Measurements from ENCODE around the gene CEP104. TPM values are rescaled to one million over a fixed set of nuclear protein-coding genes. Genes with fewer than 3 reads are reported as not detected.

The CEP104 gene
- total RNA-seq, 1 experiment from 2014 or later, result 50.8 TPM

GRCh38 chr1:3790952-3791351, 66.1 kb downstream of the CEP104 start:
- H3K36me3 ChIP-seq (ENCODE audit: insufficient read depth, low read length, poor library complexity, severe bottlenecking), result peaks cover 13% of the 10 kb centered on the region
- intact Hi-C loops (cut with micrococcal nuclease; ENCODE audit: unreplicated experiment), result no loop called here
- no peak overlapping the region for H3K4me3 ChIP-seq (ENCODE audit: low read depth, low read length, poor library complexity, severe bottlenecking)
- no peaks in the 10 kb centered on the region for H3K9me3 ChIP-seq (ENCODE audit: low read depth, low read length, poor library complexity, severe bottlenecking)
- no peak overlapping the region for H3K27ac ChIP-seq (ENCODE audit: low read depth, low read length, poor library complexity, severe bottlenecking)
- H3K4me1 ChIP-seq (ENCODE audit: insufficient read depth, low read length, poor library complexity, severe bottlenecking), result peaks cover 16% of the 10 kb centered on the region
- TF ChIP-seq EZH2 (IDR thresholded peaks at IDR 0.05; ENCODE audit: borderline replicate concordance, low read depth, low read length, poor library complexity, severe bottlenecking) (no peak), CTCF (conservative IDR thresholded peaks at IDR 0.05; ENCODE audit: low read depth, low read length) (no peak)
- DNase-seq (ENCODE audit: low spot score), result no peak
- no TSS peak for BruUV-seq (replicated peaks)
- POLR2A ChIA-PET (ENCODE audit: low non-redundant PET), result no interaction called here
- H3K27me3 ChIP-seq (replicated peaks; ENCODE audit: insufficient read depth, low read depth, low read length, poor library complexity), result no peaks in the 10 kb centered on the region
- CTCF ChIA-PET, result interaction anchor here (0.6 kb wide), 1 partner anchor 109 kb away, joined by 4 read pairs; the partner anchor contains the start of gene C1orf174

DNA sequence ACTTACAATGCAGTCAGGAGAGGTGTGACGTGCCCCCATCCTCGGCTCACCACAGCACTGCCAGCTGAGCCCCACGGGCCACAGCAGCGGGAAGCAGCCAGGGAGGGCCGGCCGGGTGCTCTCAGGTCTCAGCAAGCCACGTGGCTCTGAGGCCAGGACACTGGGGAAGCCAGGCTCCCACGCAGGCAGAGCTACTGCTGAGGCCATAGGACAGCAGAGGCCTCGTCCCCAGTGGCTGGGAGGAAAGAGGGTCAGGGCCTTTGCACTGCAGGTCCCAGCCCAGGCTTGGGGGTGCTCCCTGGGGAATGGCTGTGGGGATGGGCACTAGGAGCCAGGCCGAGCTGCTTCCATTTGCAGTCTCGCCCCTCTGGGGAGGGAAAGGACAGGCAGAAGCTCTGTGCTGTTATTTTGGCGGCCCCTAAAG, 66.5 kb downstream of the CEP104 start:
- Histone ChIP-seq H3K4me1 (ENCODE audit: insufficient read depth, low read length, poor library complexity, severe bottlenecking) (peaks cover 16% of the 10 kb centered on the region), H3K4me3 (ENCODE audit: low read depth, low read length, poor library complexity, severe bottlenecking) (no peak overlapping the region), H3K27ac (ENCODE audit: low read depth, low read length, poor library complexity, severe bottlenecking) (no peak overlapping the region), H3K9me3 (ENCODE audit: low read depth, low read length, poor library complexity, severe bottlenecking) (no peaks in the 10 kb centered on the region), H3K36me3 (ENCODE audit: insufficient read depth, low read length, poor library complexity, severe bottlenecking) (peaks cover 13% of the 10 kb centered on the region), H3K27me3 (replicated peaks; ENCODE audit: insufficient read depth, low read depth, low read length, poor library complexity) (no peaks in the 10 kb centered on the region)
- POLR2A ChIA-PET (ENCODE audit: low non-redundant PET), result no interaction called here
- CTCF ChIA-PET, result no interaction called here
- intact Hi-C loops (cut with micrococcal nuclease; ENCODE audit: unreplicated experiment), result no loop called here
- TF ChIP-seq EZH2 (IDR thresholded peaks at IDR 0.05; ENCODE audit: borderline replicate concordance, low read depth, low read length, poor library complexity, severe bottlenecking), result no peak
- TF ChIP-seq CTCF (conservative IDR thresholded peaks at IDR 0.05; ENCODE audit: low read depth, low read length), result no peak
- DNase-seq (ENCODE audit: low spot score), result no peak
- no TSS peak for BruUV-seq (replicated peaks)

GRCh38 chr1:3789421-3790300, 67.3 kb downstream of the CEP104 start:
- BruUV-seq (replicated peaks), result no TSS peak
- no peak overlapping the region for H3K4me3 ChIP-seq (ENCODE audit: low read depth, low read length, poor library complexity, severe bottlenecking)
- H3K4me1 ChIP-seq (ENCODE audit: insufficient read depth, low read length, poor library complexity, severe bottlenecking), result peaks cover 10% of the 10 kb centered on the region
- peaks cover 17% of the 10 kb centered on the region for H3K36me3 ChIP-seq (ENCODE audit: insufficient read depth, low read length, poor library complexity, severe bottlenecking)
- DNase-seq (ENCODE audit: low spot score), result no peak
- TF ChIP-seq CTCF (conservative IDR thresholded peaks at IDR 0.05; ENCODE audit: low read depth, low read length) (no peak), EZH2 (IDR thresholded peaks at IDR 0.05; ENCODE audit: borderline replicate concordance, low read depth, low read length, poor library complexity, severe bottlenecking) (no peak)
- no peaks in the 10 kb centered on the region for H3K27me3 ChIP-seq (replicated peaks; ENCODE audit: insufficient read depth, low read depth, low read length, poor library complexity)
- H3K27ac ChIP-seq (ENCODE audit: low read depth, low read length, poor library complexity, severe bottlenecking), result no peak overlapping the region
- POLR2A ChIA-PET (ENCODE audit: low non-redundant PET), result no interaction called here
- CTCF ChIA-PET, result no interaction called here
- intact Hi-C loops (cut with micrococcal nuclease; ENCODE audit: unreplicated experiment), result no loop called here
- H3K9me3 ChIP-seq (ENCODE audit: low read depth, low read length, poor library complexity, severe bottlenecking), result no peaks in the 10 kb centered on the region
